Stimulated activated CD4-positive, alpha-beta T cell treated with anti-CD3 and anti-CD28 coated beads, Interleukin-12 subunit alpha, Interleukin-12 subunit beta, amount 100 ng/mL, for 24 hours (primary cell): ENCODE results near the gene EIF5B.

Experiments used
- DNase-seq, 2 experiments: peaks; one replicate each; pipeline ENCODE4 v3.0.0-alpha.2; 2020; ENCODE audit warnings: low read depth in 2 of 2

Gene EIF5B

GRCh38 chr2:99404797-99405669 lies 67.8 kb downstream of the EIF5B start:
- no peak for DNase-seq

DNA sequence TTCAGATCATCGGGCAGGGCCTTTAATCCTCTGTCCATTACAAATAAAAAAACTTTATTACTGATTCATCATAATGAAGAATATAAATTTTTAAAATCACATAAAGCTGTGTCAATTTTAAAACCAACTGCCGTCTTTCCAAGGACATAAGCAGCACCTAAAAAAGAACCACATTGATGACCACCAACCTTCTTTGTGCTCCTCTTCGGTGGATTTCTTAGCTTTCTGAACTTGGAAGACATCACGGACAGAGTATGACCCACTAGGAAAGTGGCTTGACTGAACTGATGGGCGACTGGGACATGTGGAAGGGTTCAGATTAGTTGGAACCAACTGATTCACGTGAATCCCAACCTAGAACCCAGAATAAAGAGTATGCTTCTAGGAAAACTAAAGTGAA lies 68.9 kb downstream of the EIF5B start:
- no peak for DNase-seq

DNA sequence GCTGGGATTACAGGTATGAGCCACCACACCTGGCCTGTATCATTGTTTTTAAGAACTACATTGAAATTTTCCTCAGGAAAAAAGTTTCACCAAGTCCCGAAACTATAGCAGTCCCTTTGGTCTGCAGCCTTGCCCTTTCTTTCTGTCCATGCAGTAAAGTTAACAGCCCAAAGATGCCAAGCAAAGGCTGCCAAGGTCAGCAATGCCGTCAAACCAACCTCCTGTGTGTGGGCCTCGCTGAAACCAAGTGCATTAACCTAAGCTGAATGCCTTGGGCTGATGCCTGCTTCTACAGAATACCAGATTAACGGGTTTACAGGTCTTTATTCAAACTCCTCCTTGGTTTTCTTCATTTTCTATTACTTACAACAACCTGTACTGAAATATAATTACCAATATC lies 73.1 kb downstream of the EIF5B start:
- DNase-seq = no peak

DNA sequence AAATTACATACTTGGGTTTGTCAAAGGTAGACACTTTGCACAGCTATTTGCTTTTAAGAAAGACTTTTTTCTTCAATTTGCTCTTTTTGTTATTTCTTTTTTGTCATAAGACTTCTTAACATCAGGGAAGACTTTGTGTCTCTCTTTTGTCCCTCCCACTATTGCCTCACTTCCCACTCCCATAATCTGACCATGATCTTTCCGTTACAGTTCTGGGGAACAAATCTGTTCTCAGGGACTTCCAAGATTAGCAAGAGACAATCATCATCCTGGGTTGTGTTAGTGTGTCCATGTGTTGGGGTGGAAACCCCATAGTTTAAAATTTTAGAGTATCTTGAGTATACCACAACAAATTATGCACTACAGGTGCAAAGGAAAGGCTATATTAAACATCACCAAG lies 77.4 kb downstream of the EIF5B start:
- no peak for DNase-seq

DNA sequence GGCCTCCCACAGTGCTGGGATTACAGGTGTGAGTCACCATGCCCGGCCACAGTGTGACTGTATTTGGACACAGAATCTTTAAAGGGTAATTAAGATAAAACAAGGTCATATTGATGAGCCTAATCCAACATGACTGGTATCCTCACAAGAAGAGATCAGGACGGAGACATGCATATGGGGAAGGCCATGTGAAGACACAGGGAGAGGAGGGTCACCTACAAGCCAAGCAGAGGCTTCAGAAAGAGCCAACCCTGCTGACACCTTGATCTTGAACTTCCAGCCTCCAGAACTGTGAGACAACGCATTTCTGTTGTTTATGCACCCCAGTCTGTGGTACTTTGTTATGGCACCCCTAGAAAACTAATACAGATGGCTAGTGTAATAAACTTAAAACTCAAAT lies 80.2 kb downstream of the EIF5B start:
- DNase-seq = no peak

- DNase-seq = no peak
Measured at GRCh38 chr2:99420031-99420430, 82.8 kb downstream of the EIF5B start.

DNA sequence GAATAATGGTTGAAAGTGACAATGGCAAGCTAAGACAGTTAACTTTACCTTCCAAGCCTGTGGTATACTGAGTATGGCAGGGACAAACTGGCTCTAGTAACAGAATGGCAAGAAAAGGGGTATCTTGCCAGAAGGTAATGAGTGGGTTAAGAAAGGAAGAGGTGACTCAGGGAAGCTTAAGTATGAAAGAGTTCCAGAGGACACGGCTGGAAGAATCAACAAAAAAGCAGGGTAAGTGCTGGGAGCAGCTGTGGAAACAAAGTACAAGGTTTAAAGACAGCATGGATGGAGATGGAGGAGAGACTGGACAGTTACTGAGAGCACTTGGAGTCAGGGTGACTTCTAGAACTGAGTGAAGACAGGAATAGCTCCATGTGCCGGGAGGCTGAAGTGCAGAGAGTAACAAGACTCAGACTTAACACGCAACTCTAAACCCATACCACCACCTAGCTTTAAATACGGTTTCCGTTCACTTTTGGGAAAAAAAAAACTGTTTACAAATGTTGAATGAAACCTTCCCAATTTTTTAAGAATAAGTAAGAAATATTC lies 83.6 kb downstream of the EIF5B start:
- DNase-seq = no peak

DNA sequence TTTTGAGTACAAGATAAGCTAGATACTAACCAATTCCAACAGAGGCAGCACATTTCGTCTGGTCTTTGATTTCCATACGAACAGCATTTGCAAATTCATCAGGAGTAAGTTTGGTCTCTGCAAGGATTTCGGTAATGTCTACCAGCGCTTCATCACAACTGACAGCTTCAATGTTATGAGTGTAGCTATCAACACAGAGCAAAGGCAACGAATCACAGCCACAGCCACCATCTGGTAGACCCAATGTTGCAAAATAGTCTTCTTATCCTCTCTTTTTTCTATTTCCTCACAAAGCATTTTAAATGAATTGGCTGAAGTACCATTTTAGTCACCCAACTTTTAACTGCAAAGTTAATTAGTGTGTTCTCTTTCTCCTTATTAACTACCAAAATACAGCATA lies 84.3 kb downstream of the EIF5B start:
- no peak for DNase-seq

DNA sequence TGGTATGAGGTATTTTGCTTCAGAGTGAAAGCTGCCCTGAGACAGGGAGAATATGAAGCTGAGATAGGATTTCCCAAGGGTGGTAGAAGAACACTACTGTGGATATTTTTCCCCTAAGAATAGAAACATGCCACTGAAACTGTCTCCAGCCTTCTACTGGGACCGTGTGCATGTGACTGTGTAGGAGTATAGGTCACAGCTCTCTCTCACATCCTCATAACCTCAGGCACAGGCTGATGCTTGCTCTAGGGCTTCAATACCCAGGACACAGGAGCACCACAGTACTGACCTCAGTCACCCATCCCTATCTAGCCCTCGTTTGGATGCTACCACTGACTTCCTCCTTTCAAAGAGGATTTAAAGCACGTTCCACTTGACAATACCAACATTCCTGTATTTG lies 85.4 kb downstream of the EIF5B start:
- DNase-seq = no peak

DNA sequence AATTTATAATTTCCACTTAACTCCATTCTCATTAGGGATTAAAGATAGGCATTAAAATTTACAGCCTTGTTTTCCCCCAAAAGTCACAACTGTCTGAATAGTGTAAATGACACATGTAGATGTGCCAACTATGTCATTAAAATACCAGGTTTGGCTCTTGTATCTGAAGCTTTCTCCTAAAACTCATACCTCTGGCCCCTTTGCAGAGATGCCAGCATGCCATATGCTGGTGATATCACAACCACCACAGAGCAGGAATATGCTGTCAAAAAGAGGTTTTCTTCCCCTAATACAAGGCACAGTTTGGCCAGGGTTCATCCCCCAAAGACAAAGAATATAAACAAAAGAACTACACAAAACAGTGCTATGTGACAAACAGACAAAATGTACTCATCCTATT lies 87.2 kb downstream of the EIF5B start:
- DNase-seq = no peak

GRCh38 chr2:99425022-99425421 lies 87.8 kb downstream of the EIF5B start:
- DNase-seq = no peak

- no peak for DNase-seq
Measured at GRCh38 chr2:99430614-99431291, 93.6 kb downstream of the EIF5B start.

- DNase-seq = no peak
Measured at GRCh38 chr2:99431587-99432275, 94.5 kb downstream of the EIF5B start.

DNA sequence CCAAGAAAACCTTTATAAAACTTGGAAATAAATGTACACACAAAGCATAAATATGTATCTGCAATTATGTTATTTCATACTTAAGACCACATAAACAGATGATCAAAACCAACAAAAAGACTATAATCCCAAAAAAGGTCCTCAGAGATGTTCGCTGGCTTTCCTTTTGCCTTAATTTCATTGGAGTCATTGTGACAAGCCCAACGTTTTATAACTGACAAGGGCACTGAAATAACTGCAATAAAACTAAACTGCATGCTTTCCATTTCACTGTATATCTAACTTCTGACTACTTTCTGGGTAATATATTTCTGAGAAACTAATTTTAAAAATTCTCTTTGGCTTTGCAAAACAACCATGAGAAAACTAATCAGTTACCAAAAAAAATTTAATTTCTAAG lies 96.2 kb downstream of the EIF5B start:
- DNase-seq = no peak

DNA sequence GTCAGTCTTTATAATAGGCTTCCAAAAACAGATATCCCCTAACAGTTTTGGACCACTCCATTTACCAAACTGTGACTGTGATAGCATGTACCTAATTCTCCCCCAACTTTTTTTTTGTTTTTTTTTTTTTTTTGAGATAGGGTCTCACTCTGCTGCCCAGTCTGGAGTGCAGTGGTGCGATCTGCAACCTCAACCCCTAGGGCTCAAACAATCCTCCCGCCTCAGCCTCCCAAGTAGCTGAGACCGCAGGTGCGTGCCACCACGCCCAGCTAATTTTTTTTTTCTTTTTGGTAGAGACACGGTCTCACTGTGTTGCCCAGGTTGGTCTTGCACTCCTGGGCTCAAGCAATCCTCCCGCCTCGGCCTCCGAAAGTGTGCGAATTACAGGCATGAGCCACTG lies 99.7 kb downstream of the EIF5B start:
- no peak for DNase-seq

DNA sequence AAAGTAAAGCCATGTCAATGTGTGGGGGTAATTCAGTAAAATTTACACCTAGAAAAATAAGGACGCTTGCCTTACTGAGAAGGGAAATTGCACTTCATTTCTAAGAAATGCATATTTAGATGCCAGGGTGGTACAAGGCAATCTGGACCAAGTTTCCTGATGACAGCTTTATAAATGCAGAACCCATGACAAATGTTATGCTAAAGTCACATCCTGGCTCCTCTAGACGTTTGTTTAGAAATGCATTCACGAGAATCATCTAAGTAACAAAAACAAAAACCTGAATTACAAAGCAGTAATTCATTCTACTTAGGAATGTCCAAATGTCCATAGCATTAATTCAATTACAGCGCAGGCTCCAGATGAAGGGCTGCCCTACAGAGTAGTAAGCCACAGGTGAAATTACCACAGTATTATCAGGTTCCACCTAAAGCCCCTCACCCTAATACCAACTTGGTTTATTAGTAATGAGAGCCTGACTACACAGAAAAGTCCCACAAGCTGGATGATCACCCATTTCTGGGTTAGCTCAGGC lies 102.8 kb downstream of the EIF5B start:
- DNase-seq = no peak

DNA sequence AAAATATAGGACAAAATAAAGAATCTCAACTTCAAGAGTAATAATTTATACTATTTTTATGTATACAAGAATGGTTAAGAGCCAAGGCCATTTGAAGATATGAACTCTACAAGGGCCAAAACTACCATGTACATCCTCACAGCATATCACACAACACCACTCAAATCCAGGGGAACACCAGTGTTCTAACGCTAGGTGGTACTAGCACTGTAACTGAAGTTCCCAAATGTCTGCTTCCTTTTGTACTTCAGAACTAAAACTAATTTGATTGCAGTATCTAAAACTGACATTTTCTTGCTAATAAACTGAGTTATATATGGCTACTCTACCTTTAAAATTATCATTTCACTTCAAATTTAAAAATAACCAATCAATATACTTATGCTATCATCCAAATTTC lies 105.6 kb downstream of the EIF5B start:
- no peak for DNase-seq

GRCh38 chr2:99444222-99444621 lies 107.0 kb downstream of the EIF5B start:
- DNase-seq = no peak

- DNase-seq = no peak
Measured at GRCh38 chr2:99445065-99445464, 107.9 kb downstream of the EIF5B start.

DNA sequence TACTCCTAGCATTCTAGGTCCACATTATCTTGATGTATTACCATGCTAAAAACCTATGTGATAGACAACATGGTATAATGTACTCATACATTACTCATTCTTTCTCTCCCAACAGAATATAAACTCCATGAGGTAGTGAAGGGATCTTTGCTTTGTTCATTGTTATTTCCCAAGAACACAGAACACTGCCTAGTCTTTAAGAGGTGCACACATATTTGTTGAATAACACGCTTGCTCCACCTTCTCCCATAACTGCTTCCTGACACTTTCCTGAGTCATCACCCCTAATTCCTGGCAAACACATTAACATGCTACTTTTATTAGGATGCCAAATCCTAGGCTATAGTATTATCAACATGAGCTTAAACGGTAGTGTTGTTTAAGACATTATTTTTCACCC lies 111.4 kb downstream of the EIF5B start:
- DNase-seq = no peak

DNA sequence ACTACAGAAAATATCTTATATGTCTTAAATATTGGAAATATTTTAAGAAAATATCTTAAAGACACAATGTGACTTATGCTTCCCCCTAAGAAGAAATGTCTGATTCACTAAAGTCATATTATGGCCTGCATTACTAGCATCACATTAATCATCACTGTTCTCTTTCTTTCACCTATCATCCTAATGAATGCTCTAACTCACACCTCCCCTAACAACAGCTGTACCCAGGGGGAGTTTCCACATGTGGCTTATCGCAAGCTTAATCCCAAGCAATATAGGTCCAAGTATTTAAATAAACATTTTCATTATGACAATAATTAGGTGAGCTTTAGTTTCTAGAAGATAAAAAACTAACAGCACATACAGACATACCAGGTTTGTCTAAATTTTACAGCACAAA lies 113.0 kb downstream of the EIF5B start:
- DNase-seq = no peak
